ENCODE data around the gene KCNK13.

Gene KCNK13

GRCh38 chr14:90116444-90116843 lies 54.6 kb downstream of the KCNK13 start (continued):
- TF ChIP-seq KLF8 (tag by site-specific recombination; IDR thresholded peaks at IDR 0.05) = no peak

DNA sequence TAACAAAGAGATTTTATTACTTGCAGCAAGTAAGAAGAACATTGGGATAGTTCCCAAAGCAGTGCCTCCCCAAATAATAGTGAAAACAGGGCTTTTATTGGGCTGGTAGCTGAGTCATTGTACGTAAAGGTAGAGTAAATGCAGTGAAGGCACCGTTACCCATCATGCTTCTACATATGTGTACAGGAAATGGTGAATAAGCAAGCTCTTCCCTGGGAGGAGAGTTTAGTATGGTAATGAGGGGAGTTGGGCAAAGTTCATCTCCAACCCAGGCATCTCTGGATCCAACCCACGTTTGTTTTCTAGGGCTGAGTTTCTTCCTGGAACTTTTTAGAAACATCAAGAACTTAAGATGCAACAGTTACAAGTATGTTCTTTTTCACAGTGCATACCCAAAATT lies 56.2 kb downstream of the KCNK13 start:
- Histone ChIP-seq H3K4me3 (ENCODE audit: low read depth, low read length) (no peak overlapping the region), H3K4me1 (ENCODE audit: control insufficient read depth, insufficient read depth, low read length) (no peaks in the 10 kb centered on the region), H3K9me3 (ENCODE audit: control insufficient read depth, insufficient read depth, low read depth, low read length) (no peaks in the 10 kb centered on the region), H3K27ac (ENCODE audit: extremely low read depth, low read depth, low read length) (no peak overlapping the region), H3K36me3 (ENCODE audit: control insufficient read depth in 2 of 2, insufficient read depth in 1 of 2, low read length in 2 of 2) (no peaks in the 10 kb centered on the region)
- ChIA-PET CTCF (interaction anchor here (0.6 kb wide), 1 partner anchor 77 kb away, joined by 4 read pairs; no protein-coding TSS in a partner anchor), POLR2A (no interaction called here)
- TF ChIP-seq ZBTB21 (tag by site-specific recombination; IDR thresholded peaks at IDR 0.05) = no peak
- no peak for TF ChIP-seq GLI2 (tag by site-specific recombination; IDR thresholded peaks at IDR 0.05; ENCODE audit: borderline replicate concordance, low read depth)
- TF ChIP-seq ZNF121 (tag by site-specific recombination; IDR thresholded peaks at IDR 0.05) = no peak
- no peak for TF ChIP-seq ZBTB20 (tag by site-specific recombination; IDR thresholded peaks at IDR 0.05)
- TF ChIP-seq, protein P1, sequence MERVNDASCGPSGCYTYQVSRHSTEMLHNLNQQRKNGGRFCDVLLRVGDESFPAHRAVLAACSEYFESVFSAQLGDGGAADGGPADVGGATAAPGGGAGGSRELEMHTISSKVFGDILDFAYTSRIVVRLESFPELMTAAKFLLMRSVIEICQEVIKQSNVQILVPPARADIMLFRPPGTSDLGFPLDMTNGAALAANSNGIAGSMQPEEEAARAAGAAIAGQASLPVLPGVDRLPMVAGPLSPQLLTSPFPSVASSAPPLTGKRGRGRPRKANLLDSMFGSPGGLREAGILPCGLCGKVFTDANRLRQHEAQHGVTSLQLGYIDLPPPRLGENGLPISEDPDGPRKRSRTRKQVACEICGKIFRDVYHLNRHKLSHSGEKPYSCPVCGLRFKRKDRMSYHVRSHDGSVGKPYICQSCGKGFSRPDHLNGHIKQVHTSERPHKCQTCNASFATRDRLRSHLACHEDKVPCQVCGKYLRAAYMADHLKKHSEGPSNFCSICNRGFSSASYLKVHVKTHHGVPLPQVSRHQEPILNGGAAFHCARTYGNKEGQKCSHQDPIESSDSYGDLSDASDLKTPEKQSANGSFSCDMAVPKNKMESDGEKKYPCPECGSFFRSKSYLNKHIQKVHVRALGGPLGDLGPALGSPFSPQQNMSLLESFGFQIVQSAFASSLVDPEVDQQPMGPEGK (tag by site-specific recombination; IDR thresholded peaks at IDR 0.05) = no peak
- TF ChIP-seq, protein P2, sequence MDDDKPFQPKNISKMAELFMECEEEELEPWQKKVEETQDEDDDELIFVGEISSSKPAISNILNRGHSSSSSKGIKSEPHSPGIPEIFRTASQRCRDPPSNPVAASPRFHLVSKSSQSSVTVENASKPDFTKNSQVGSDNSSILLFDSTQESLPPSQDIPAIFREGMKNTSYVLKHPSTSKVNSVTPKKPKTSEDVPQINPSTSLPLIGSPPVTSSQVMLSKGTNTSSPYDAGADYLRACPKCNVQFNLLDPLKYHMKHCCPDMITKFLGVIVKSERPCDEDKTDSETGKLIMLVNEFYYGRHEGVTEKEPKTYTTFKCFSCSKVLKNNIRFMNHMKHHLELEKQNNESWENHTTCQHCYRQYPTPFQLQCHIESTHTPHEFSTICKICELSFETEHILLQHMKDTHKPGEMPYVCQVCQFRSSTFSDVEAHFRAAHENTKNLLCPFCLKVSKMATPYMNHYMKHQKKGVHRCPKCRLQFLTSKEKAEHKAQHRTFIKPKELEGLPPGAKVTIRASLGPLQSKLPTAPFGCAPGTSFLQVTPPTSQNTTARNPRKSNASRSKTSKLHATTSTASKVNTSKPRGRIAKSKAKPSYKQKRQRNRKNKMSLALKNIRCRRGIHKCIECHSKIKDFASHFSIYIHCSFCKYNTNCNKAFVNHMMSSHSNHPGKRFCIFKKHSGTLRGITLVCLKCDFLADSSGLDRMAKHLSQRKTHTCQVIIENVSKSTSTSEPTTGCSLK (tag by site-specific recombination; IDR thresholded peaks at IDR 0.05) = no peak
- TF ChIP-seq ZNF623 (tag by site-specific recombination; IDR thresholded peaks at IDR 0.05) = no peak
- no peak for TF ChIP-seq RBAK (tag by site-specific recombination; IDR thresholded peaks at IDR 0.05)
- no peak for TF ChIP-seq ZNF692 (tag by site-specific recombination; IDR thresholded peaks at IDR 0.05)
- TF ChIP-seq ZNF221 (tag by site-specific recombination; IDR thresholded peaks at IDR 0.05; ENCODE audit: borderline replicate concordance) = no peak
- no peak for TF ChIP-seq ZNF449 (tag by site-specific recombination; IDR thresholded peaks at IDR 0.05)

DNA sequence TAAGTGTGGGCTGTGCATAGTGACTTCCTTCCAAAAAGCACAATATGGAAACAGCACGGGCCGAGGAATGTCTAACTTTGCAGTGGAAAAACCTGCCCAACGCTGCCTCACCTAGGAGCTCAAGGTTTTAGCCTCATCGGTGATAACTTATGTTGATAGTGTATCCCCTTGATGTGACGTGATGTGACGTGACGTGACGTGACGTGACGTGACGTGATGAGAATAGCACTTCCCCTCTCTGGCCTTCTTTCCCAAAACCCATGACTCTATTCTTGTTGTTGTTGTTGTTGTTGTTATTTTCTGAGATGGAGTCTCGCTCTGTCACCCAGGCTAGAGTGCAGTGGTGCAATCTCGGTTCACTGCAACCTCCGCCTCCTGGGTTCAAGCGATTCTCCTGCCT lies 64.5 kb downstream of the KCNK13 start:
- ChIA-PET CTCF (interaction anchor here (0.6 kb wide), 1 partner anchor 59 kb away, joined by 3 read pairs; no protein-coding TSS in a partner anchor), POLR2A (no interaction called here)
- Histone ChIP-seq H3K36me3 (ENCODE audit: control insufficient read depth in 2 of 2, insufficient read depth in 1 of 2, low read length in 2 of 2) (no peaks in the 10 kb centered on the region), H3K4me1 (ENCODE audit: control insufficient read depth, insufficient read depth, low read length) (no peaks in the 10 kb centered on the region), H3K4me3 (ENCODE audit: low read depth, low read length) (no peak overlapping the region), H3K9me3 (ENCODE audit: control insufficient read depth, insufficient read depth, low read depth, low read length) (no peaks in the 10 kb centered on the region), H3K27ac (ENCODE audit: extremely low read depth, low read depth, low read length) (no peak overlapping the region)
- no peak for TF ChIP-seq ZNF133 (tag by site-specific recombination; IDR thresholded peaks at IDR 0.05)
- TF ChIP-seq, protein P3, sequence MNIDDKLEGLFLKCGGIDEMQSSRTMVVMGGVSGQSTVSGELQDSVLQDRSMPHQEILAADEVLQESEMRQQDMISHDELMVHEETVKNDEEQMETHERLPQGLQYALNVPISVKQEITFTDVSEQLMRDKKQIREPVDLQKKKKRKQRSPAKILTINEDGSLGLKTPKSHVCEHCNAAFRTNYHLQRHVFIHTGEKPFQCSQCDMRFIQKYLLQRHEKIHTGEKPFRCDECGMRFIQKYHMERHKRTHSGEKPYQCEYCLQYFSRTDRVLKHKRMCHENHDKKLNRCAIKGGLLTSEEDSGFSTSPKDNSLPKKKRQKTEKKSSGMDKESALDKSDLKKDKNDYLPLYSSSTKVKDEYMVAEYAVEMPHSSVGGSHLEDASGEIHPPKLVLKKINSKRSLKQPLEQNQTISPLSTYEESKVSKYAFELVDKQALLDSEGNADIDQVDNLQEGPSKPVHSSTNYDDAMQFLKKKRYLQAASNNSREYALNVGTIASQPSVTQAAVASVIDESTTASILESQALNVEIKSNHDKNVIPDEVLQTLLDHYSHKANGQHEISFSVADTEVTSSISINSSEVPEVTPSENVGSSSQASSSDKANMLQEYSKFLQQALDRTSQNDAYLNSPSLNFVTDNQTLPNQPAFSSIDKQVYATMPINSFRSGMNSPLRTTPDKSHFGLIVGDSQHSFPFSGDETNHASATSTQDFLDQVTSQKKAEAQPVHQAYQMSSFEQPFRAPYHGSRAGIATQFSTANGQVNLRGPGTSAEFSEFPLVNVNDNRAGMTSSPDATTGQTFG (tag by site-specific recombination; IDR thresholded peaks at IDR 0.05; ENCODE audit: borderline replicate concordance) = no peak
- no peak for TF ChIP-seq ZNF600 (tag by site-specific recombination; IDR thresholded peaks at IDR 0.05)
- TF ChIP-seq ZNF561 (tag by site-specific recombination; IDR thresholded peaks at IDR 0.05; ENCODE audit: borderline replicate concordance) = no peak
- no peak for TF ChIP-seq ZFHX2 (tag by site-specific recombination; conservative IDR thresholded peaks at IDR 0.05)
- no peak for TF ChIP-seq KLF10 (tag by site-specific recombination; IDR thresholded peaks at IDR 0.05)
- no peak for TF ChIP-seq ZNF473 (tag by site-specific recombination; IDR thresholded peaks at IDR 0.05)
- TF ChIP-seq ZNF692 (tag by site-specific recombination; IDR thresholded peaks at IDR 0.05) = no peak
- TF ChIP-seq ZNF266 (tag by site-specific recombination; IDR thresholded peaks at IDR 0.05; ENCODE audit: low read depth) = no peak

Measured in HEK293 (cell line).